GM18519 (cell line): ENCODE results near the gene HYAL1.
"Not testable (repeated sequence)": the region's sequence is repeated elsewhere in the genome, so short reads cannot be mapped to it uniquely, and the experiment has no call there.

ENCODE experiments used
- ATAC-seq: cut with Tn5 transposase; IDR thresholded peaks from one replicate; pipeline ENCODE4 v1.9.1; 2021; ENCODE audit warnings: mild to moderate bottlenecking, moderate library complexity; ENCODE audit not compliant: unreplicated experiment, low FRiP score

Gene HYAL1

GRCh38 chr3:50319894-50320625 is 16.7 kb upstream of the HYAL1 start:
- ATAC-seq: no peak

DNA sequence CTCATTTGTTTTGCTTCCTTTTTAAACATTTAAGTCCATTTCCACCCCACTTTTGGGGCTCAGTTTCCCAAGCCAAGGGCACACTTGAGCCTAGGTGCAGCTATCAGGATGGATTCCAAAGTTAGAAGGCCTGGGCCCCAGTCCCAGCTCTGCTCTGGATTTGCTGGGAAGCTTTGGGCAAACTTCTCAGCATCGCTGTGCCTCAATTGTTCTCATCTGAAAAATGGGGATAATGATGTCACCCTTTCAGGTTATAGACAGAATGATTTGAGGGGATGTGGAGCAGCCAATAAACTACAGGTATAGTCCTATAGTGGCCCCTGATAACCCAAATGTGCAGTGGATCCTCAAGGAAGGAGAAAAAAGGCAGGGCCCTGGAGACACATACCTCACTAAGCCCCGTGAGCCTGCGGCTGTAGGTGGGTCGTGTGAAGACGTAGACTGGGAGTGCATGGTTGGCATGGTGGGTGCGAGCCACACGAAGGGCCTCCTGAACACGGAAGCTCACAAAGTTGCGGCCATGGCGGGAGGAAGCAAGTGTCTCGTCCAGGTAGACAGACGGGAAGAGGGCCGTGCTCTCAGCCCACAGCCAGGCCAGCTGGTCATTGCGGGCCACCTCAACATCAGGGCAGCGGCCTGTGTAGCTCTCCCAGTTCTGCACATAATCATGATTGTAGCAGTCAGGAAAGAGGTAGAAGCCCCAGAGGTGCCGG is 16.0 kb upstream of the HYAL1 start:
- no peak for ATAC-seq

DNA sequence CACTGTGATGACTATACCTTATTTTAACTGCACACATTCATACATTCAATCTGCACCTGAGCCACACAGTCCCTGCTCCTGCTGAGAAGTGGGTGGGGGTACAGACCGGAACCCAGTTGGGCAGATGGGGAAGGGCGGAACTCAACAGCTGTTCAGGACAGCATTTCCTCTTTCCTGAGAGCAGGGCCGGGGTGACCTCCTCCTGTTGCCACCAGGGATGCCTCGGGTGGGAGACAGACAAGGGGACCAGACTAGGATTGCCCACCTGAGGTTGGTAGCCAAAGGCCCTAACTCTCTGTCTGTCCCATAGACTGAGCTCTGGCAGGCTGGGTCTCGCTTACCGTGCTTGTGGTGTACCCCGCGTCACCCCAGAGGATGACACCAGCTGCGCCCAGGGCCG is 15.2 kb upstream of the HYAL1 start:
- ATAC-seq: no peak

- no peak for ATAC-seq
Observed at GRCh38 chr3:50318163-50318562, 14.8 kb upstream of the HYAL1 start.

DNA sequence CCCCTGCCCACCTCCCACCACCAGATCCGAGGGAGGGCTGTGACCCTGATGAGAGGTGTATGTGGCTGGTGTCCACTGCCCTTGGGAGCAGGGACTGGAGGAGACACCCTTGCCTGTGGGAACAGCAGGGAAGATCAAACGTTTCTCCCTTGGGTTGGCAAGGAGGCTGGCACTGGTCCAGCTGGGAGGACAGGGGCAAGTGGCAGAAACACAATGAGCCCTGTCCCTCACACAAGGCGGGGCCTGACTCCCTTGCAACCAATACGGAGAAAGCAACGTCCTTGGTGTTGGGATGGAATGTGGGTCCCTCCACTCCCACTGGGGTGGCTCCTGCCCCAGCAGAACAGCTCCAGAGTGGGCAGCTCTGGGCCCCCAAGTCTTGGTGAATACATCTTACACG is 13.9 kb upstream of the HYAL1 start:
- no peak for ATAC-seq

GRCh38 chr3:50316657-50317242 is 13.4 kb upstream of the HYAL1 start:
- no peak for ATAC-seq

GRCh38 chr3:50314816-50315215 is 11.4 kb upstream of the HYAL1 start:
- no peak for ATAC-seq

DNA sequence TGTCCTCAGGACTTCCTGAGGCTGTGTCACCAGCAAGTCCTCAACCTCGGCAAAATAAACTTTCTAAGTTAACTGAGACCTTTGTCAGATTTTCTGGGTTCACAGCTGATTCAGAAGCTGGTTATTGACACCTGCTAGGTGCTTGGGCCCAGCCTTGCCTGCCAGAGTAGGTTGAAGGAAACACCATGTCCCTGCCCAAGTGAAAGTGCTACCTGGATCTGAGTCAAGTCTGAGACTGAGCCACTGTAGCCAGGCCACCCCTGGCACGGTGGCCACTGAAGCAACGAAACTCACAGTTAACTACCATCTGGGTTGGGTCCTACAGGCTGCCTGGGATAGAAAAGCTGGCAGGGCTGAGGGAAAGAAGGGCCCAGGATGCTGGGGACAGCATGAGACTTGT is 11.0 kb upstream of the HYAL1 start:
- no peak for ATAC-seq

GRCh38 chr3:50312041-50312440 is 8.7 kb upstream of the HYAL1 start:
- not testable (repeated sequence) for ATAC-seq

DNA sequence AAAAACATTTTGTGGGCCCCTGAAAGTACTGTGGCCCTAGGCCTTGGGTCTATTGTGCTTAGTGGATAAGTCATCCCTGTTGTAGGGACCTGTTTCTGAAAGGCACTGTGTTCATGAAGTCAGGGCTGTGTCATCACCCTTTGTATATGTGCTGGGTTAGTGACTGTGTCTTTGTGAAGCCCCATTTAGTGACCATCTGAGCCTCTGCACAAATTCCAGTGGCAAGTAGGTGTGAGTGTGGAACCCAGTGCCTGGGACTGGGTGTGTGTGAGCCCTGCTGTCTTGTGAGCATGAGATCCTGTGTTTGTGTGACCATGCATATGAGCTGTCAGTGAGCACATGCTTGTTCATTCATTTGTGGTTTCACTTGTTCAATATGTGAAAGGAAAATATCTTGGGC is 1.2 kb upstream of the HYAL1 start:
- ATAC-seq: no peak

DNA sequence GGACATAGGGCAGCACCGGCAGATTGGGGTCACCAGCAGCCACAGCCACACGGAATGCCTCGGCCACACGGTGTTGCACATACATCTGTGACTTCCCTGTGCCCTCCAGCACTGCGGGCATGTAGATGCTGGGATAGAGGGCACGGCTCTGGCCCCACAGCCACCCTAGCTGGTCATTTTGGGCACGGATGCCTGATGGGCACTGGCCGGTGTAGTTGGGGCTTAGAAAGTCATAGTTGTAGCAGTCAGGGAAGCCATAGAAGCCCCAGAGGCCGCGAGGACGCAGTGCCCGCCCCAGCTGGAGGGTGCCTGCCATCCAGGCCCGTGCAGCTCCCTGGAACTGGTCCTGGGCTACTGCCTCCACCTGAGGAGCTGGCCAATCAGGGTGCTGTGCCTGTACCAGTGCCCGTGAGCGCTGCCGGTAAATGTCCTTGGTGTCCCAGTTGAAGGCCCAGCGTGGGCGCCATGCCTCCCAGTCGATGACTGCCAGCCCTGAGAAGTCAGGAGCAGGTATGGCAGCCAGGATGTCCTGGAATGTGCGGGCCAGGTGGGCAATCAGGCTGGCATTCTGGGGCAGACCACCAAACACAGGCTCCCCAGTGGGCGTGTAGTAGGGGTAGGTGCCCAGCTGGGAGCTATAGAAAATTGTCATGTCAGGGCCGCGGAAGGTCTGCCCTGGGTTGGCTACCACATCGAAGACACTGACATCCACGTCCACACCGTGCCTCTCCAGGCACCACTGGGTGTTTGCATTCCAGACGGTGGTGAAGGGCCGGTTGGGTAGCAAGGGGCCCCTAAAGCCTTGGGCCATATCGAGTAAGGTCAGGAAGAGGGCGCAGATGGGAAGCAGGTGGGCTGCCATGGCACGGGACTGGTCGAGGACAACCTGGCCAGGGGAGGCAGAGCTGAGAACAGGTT is 1.0 kb downstream of the HYAL1 start:
- no peak for ATAC-seq

GRCh38 chr3:50300681-50301254 is 2.6 kb downstream of the HYAL1 start:
- no peak for ATAC-seq

DNA sequence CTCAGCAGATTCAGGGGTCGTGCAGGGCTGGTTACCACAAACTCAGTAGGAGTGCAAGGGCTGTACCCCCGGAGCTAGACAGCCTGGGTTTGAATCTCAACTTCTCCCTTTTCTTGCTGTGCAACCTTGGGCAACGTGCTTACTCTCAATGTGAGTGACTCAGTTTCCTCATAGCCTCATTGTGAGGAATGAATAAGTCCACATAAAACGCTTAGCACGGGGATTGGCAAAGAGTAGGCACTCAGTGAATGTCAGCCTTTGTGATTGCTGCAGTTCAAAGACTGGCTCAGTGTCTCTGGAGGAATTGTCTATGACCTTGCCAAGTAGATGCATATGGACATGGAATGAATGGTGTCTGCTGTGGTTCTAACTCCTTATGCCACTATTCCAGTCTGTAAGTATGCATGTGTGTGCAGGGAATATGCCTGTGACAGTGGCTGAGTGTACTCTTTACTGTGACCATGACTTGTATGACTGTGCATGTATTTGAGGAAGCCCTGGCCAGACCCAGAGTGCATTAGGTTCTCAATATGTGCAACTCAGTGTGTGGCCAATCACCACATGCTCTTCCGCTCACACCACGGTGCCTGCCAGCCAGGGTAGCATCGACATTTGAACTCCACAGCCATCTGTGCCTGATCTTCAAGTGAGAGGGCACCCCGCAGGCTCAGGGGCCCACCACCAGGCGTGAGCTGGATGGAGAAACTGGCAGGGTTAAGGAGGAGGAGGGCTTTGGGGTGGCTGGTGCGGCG is 3.3 kb downstream of the HYAL1 start:
- no peak for ATAC-seq

DNA sequence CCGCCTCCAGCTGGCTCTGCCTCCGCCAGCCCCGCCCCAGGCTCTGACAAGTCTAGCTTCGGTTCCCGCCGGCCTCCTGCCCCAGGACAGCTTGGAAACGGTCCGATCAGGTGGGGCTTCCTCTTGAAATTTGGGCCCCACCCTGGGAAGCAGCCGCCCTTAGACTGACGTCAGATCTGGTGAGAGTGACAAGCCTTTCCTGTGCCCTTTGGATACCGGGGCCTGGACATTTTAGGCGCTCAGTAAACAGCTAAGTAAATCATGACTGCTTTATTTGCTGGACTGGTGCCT is 3.8 kb downstream of the HYAL1 start:
- ATAC-seq: no peak

GRCh38 chr3:50298836-50299637 is 4.3 kb downstream of the HYAL1 start, which contains the start of the genes HYAL3 and NAA80:
TSS of gene HYAL3 (minus strand) at chr3:50299405. CDS start at chr3:50295602, 3,803 bp downstream.
TSS of gene NAA80 (minus strand) at chr3:50299405. CDS start at chr3:50297463, 1,942 bp downstream.
- peak; percentile 71 for ATAC-seq

GRCh38 chr3:50297896-50298725 is 5.3 kb downstream of the HYAL1 start:
- no peak for ATAC-seq

GRCh38 chr3:50297384-50297775 is 6.0 kb downstream of the HYAL1 start:
- no peak for ATAC-seq
